Activated CD8-positive, alpha-beta memory T cell treated with anti-CD3 and anti-CD28 coated beads for 48 hours (primary cell): ENCODE measurements around the gene PFDN5.
"Not testable (repeated sequence)": the region's sequence is repeated elsewhere in the genome, so short reads cannot be mapped to it uniquely, and the experiment has no call there.

ENCODE experiments used
- DNase-seq, 3 experiments: peaks; one replicate each; pipeline ENCODE4 v3.0.0-alpha.2; 2020; ENCODE audit warnings: low read depth in 2 of 3, low spot score in 2 of 3

PFDN5 gene

DNA sequence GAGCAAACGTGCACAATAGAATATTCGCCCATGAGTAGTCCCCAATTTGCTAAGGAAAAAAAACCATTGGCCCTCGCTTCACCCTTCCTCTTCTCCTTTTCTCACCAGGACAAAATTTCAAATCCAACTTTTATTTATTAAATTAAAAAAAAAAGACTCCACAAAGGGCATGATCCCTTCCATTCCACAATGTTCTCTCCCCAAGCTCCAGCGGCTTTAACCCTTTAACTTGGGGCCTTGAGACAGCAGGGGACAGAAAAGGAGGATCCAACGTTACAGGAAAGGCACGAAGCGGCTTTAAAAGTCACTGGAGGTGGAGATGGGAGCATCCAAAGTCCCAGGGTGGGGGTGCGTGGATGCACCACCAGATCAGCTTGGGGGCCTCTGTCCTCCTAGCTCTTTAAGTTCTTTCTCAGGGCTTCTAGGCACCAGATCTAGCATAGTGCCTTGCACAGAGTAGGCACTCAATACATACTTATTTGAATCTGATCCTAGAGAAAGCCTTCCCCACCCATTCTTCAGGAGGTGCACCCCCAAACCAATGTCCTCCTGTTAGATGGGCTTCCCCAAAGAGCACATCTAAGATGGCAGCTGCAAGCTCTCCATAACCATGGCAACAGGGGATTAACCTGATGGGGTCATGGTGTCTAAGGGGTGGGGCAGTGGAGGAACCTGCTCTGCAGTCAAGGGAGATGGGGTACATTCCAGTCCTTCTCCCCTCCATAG lies 31.3 kb downstream of the PFDN5 start:
- DNase-seq: no peak

DNA sequence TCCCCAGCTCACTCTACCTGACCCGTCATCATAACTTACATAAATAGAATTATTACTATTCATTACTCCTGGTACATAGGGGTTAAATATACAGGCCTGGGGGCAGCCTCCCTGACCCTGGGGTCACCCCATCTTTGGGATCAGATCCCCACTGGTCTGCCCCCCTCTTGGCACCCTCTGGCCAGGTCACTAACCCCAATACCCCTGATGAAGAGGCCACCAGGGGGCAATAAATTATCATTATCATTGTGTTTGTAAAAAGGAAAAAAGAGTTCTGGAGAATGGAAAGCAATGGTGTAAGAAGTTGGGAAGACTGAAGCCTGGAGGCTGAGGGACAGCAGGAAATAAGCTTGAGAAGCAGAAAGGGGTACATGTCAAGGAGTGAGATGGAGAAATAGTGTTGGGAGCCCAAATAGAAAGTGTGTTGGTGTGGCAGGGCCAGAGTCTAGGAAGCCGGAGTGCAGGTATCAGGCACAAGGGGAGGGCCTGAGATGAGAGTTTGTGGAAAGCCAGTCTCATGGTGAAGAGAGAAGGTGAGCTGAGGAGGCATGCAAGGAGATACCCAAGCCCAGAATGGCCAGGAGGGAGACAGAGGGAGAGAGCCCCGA lies 32.2 kb downstream of the PFDN5 start:
- DNase-seq: no peak

DNA sequence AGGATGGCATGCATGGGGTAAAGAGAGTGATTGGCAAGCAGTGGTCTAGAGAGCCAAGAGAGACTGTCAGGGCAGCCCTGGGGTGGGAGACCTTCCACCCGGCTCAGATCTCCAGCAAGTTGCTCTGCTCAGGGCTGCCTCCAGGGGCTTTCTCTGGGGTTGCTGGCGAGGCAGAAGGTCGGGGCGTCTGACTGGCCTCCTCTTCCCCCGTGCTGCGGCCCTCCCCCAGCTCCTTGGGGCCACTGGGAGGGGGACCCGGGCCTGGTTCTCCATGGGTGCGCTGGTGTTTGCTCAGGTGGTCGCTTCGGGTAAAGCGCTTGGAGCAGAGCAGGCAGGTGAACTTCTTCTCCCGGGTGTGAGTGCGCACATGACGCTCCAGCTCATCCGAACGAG lies 32.7 kb downstream of the PFDN5 start:
- DNase-seq: no peak

DNA sequence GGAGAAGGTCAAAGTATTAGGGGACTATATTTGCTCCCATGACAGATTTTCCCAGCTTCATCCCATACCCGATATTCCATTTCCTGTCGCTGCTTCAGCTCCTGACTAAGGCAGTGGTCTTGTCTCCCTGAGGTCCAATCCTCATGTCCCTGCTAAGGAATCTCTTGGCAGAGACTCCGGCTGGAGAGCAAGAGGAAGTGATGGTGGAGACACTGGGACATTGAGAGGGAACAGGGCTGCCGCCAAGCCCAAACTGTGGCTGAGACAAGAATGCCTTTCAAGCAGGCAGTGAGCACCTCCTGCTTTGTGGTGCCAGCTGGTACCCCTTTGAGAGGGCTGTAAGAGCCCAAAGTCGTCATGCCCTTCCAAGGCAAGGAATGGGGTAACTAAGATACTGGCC lies 35.3 kb downstream of the PFDN5 start:
- DNase-seq: no peak

DNA sequence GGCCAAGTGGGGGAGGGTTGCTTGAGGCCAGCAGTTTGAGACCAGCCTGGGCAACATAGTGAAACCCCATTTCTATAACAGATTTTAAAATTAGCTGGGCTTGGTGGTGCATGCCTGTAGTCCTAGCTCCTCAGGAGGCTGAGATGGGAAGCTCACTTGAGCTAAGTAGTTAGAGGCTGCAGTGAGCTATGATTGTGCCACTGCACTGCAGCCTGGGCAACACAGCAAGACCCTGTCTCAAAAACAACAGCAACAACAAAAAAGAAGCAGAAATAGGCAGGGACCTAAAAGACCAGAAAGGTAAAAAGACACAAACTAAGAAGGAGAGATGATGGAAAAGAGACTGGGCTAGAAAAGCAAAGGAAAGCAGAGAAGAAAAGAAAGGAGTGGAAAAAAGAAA lies 37.0 kb downstream of the PFDN5 start:
- DNase-seq: not testable (repeated sequence)

DNA sequence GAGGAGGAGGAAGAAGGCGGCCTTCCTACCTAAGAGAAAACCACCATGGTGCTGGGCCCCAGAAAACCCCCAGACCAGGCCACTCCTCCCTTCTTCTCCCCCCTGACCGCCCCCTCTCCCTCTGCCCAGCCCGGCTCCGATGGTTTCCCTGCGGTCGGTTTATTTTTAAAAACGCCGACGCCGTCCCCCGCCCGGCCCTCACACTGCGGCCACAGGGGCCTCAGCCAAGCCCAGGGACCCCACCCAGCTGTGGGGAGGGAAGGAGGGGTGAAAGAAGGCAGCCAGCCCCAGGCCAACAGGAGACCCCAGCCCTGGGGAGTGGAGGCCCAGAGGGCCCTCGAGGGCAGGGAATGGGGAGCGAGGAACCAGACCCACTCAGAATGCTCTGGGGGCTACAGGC lies 37.4 kb downstream of the PFDN5 start:
- DNase-seq: no peak

DNA sequence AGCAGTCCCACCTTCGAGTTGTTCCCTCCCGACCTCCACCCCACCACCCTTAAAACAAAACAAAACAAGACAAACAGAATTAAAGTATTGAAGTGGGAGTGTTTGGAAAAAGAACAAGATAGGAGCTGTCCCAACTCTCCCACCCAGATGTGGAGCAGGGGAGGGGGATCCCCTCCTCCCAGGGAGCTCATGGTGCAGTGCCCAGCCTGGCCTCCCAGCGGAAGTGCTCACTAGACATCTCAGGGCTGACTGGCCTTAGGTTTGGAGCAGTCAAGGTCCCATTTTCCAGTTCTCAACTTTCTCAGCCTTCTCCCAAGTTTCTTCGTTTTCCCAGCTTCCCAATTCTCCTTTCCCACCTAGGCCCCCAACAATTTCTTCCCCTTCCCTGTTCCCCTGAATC lies 37.9 kb downstream of the PFDN5 start:
- no peak for DNase-seq

DNA sequence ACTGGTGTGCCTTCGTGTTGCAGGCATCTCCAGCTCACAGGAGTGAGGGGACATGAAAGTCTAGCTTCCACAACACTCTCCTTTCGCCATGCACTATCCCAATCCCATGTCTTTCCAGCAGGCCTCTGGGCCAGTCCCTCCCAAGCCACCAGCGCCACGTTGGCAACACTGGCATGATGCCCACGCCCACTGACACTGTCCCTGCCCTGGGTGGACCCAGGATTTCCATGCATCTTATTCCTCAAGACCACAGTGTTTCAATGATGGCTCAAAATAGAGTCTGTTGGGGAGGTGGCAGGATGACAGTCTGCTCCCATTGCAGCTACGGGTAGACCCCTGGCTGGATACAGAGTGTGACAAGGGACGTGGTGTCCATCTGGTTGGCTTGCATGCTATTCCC lies 38.5 kb downstream of the PFDN5 start:
- DNase-seq: no peak

DNA sequence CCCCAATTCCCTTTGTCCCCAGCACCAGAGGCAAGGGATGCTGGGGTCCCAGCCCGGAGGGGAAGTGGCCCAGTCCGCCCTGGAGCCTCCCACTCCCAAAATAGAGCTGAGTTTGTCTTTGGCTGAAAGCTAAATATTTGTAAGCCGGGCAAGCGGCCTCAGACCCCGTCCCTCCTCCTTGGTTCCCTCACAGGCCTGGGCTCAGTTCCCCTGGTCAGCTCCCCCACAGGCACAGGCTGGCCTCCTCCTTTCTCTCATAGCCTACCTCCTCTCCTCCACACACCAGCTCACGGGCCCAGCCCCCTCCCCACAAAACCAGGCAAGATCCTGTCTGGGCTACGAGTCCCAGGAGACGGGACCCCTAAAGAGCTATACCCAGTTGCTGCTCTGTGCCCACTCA lies 39.5 kb downstream of the PFDN5 start:
- DNase-seq: no peak

DNA sequence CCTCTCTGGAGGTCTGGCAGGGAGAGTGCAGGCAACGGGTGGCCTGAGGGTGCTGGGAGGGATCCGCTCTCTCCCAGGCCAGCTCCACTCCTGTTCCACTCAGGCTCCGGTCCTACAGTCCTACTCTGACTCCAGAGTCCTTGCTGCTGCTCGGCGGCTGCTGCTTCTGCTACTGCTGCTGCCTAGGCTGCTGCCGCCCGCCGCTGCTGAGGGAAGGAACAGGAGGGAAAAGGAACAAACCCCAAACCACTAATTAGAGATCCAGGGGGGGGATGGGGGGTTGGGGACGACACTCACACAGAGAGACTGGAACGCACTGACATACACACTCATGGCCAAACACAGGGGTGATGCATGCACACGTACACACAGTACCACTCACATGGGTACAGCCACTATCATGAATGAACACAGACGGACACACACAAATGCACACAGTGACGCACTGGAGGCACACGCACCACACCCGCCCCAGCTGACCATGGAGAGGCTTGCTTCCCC lies 40.9 kb downstream of the PFDN5 start, which contains the start of gene SP7:
Gene SP7 (minus strand): TSS at position 174 of the 501 bp plus-strand sequence. CDS start 708 bp downstream, outside the sequence.
- no peak for DNase-seq

DNA sequence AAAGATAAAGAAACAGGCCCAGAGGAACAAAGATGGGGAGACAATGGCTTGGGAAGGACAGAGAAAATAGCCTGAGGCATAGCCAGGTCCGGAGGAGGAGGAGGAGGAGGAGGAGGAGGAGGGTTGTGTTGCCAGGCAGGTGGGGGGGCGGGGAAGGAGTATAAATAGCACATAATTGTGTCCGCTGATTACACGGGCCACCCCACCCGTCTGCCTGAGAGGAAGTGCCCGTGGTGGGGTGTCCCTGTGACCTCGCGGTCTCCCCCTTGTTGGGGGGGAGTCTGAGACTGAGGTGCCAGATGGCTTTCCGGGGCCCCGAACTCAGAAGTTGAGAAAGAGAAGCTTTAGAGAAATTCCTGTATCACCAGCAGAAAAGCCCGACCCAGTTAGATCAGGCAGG lies 42.7 kb downstream of the PFDN5 start:
- no peak for DNase-seq

DNA sequence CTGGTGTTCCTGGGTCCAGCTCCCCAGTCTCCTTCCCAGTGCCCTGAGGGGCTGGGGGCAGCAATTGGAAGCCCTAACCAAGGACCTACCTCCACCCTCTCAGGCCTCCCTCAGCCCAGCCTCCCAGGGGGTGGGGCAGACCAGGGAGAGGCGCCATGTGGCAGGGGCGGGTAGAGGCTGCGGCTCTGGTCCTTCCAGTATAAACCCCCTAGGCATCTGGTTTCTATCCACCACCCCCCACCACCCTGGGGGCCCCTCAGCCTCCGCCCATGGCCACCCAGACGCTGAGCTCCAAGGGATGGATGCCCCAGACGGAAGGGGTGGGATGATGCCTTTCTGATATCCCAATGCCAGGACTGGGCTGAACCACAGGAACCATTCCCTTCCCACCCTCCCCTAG lies 43.6 kb downstream of the PFDN5 start:
- no peak for DNase-seq

DNA sequence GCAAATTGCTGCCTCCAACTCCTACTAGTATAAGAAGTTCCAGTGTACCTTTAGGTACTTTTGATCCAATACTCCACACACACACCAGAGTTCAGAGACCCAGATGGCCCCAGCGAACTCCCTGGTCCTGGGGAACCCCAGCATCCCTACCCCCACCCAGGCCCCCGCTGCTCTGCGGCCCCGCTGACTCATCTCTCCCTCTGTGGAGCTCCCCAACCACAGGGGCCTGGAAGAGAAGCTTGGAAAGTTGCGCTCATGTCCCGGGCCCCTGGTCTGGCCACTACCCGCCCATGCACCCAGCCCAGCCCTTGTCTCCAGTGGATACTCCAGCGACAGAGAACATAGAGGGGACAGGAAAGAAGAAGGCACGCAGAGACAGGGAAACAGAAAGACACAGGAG lies 45.1 kb downstream of the PFDN5 start:
- DNase-seq: no peak

DNA sequence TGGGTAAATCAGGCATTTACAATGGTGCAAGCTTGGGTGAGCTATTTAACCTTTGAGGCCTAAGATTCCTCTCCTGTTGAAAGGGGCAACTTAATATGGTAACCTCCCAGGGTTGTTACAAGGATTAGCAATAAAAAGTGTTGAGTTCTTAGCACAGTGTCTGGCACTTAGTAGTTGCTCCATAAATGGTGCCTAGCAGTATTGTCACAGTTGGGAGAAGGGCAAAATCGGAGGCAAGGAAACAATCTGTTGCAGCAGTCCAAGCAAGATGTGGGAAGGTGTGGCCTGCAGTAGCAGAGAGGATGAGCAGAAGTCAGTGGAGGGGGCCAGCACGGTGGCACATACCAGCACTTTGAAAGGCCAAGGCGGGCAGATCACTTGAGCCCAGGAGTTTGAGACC lies 48.1 kb downstream of the PFDN5 start:
- no peak for DNase-seq

DNA sequence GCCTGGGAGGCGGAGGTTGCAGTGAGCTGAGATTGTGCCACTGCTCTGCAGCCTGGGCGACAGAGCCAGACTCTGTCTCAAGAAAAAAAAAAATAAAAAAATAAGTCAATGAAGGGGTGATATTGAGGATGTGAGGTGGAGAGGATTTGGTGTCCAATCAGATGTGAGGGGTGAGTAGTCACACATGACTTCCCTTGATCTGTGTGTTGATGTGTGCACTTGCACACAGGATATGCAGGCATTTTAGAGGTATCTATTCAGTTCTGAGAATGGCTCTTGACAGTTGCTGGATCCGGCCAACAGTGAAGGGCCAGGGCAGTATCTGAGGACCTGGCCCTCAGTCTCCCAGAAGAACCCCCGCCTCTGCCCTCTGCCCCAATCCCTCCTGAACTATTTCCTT lies 48.6 kb downstream of the PFDN5 start:
- DNase-seq: no peak

DNA sequence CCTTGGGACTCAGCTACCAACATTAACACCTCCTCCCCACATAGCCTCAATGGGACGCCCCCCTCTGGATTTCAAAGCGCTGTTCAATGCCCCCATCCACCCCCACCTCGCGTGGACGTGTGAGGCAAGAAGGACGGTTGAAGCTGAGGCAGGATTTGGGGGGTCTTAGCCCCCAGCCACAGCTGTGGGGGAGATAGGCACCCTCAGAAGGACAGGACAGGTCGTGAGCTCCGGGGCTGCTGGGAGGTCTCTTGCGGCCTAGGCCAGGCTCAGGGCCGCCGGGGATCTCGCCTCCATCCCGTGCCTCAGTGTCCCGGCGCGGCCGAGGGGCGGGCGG lies 49.1 kb downstream of the PFDN5 start:
- DNase-seq: no peak

DNA sequence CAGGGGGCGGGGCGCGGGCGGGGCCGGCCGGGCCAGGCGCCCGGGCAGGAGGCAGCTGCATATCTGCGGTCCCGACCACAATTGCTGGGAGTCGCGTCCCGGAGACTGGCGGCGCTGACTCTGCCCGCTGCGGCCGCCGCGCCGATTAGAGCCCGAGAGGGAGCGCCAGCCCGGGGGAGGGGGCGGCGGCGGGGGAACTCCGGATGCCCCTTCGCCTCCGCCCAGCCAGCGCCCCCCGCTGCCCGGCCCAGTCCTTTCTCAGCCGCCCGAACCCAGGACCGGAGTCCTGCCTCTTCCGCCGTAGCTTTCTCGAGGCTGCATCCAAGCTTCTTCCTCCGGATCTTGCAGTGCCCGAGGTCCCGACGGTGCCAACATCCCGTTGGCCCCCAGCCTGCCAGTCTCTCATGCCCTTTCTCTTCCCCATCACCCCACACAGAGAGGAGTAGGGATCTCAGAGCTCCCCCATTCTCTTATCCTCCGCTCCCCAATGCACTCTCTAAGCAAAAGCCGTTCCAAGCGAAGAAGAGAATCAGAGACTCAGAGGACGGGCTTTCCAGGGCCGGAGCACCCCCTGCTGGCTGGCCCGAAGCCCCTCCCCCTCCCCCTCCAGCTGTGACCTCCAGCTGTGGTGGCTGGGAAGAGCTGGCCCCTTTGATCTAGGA lies 49.6 kb downstream of the PFDN5 start:
- peak; percentile 36 to 50 (median 45) for DNase-seq

DNA sequence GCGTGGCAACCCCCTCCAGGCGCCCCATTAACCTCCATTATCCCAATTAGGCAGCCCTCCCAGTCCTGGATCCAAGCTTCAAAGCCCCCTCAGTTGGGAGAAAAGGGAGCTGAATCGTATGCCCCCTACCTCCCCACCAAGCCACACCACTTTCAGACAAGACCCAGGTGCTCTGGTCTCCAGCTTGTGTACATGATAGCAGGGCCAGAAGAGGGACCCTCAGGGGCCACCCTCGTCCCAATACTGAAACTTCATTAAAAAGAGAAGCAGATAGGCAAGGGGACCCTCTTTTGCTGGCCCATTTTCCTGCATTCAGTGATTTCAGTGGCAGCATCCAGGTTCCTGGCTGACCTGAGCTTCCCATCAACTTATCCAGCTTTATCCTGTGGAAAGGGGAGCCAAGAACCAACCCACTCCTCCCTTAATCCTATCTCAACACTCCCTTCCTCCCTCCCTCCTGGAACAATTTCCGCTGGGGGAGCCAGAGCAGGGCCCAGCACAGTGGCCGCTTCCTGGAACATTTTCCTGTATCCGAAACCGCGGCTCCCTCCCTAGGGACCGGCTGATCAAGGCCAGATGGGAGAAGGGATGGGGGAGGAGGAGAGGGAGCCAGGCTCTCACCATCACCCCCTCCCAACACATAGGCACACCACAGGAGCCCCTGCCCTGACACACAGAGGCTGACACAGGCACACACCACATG lies 50.3 kb downstream of the PFDN5 start:
- no peak for DNase-seq

DNA sequence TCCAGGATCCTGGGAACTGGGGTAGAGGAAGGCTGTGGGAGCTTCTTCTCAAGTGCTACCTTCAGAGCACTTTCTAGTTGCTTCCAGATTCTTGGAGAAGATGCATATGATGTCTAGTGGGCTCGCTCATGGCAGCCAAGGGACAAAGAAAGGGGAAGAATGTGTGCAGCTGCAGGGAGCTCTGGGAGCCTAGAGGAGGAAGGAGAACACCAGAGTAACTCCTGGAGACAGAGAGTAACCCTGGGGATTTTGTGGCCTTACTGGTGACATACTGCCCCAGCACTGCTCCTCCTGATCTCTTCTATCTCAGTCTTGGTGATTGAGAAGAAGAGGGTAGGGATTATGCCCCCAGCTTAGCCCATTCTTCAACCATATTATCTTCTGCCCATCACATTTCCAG lies 51.1 kb downstream of the PFDN5 start:
- no peak for DNase-seq

DNA sequence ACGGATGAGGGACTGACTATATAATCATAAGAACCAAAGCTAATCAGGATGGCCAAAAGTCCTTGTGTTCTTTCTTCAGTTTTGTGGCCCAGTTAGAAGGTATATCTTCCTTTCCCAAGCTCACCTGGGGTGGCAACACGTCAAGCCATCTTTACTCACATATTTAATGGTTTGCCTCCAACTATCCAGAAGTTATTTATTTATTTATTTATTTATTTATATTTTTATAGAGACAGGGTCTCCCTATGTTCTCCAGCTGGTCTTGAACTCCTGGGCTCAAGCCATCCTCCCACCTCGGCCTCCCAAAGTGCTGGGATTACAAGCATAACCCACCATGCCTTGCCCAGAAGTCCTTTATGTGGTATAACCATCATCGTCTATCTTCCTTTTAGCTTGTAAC lies 52.6 kb downstream of the PFDN5 start:
- no peak for DNase-seq
